ENCODE data around the gene NKIRAS2.

GRCh38 chr17:42031584-42031983, 11.7 kb downstream of the NKIRAS2 start:
- TF ChIP-seq CTCF (IDR thresholded peaks at IDR 0.05; ENCODE audit: extremely low read depth in 1 of 2, insufficient read depth in 1 of 2, low read depth in 1 of 2, low read length in 2 of 2), result no peak
- no peak for TF ChIP-seq EZH2 (IDR thresholded peaks at IDR 0.05; ENCODE audit: borderline replicate concordance, low read depth, low read length, severe bottlenecking)
- TF ChIP-seq MAX (IDR thresholded peaks at IDR 0.05; ENCODE audit: insufficient read depth, insufficient read length), result no peak
- TF ChIP-seq POLR2A (IDR thresholded peaks at IDR 0.05; ENCODE audit: low read depth, low read length), result no peak
- TF ChIP-seq POLR2AphosphoS5 (IDR thresholded peaks at IDR 0.05; ENCODE audit: insufficient read depth, low read depth, low read length), result no peak
- TF ChIP-seq JUN (IDR thresholded peaks at IDR 0.05; ENCODE audit: borderline replicate concordance, insufficient read depth, insufficient read length, low read depth), result no peak
- TF ChIP-seq MYC (IDR thresholded peaks at IDR 0.05; ENCODE audit: low read depth, low read length), result no peak
- TF ChIP-seq GATA2 (IDR thresholded peaks at IDR 0.05; ENCODE audit: insufficient read depth, insufficient read length, low read depth, low read length), result no peak
- no peak for TF ChIP-seq FOS (IDR thresholded peaks at IDR 0.05; ENCODE audit: borderline replicate concordance, insufficient read depth, low read length)
